ENCODE data around the gene MED26. TPM values are rescaled to one million over a fixed set of nuclear protein-coding genes. Genes with fewer than 3 reads are reported as not detected.
"Not testable (repeated sequence)": the region's sequence is repeated elsewhere in the genome, so short reads cannot be mapped to it uniquely, and the experiment has no call there.

Gene MED26
- total RNA-seq, 1 donor from 2014 or later: 3.9 TPM

GRCh38 chr19:16652854-16653253, 24.9 kb upstream of the MED26 start:
- no peak for DNase-seq
- no peak for ATAC-seq (ENCODE audit: poor library complexity)
- intact Hi-C loops (cut with DNase I): no loop called here

- intact Hi-C loops (cut with DNase I); DNase-seq; ATAC-seq (ENCODE audit: poor library complexity): not testable (repeated sequence)
Observed at GRCh38 chr19:16651421-16652188, 23.6 kb upstream of the MED26 start.

GRCh38 chr19:16650821-16651220, 22.8 kb upstream of the MED26 start:
- intact Hi-C loops (cut with DNase I): no loop called here
- no peak for DNase-seq
- no peak for ATAC-seq (ENCODE audit: poor library complexity)

- ATAC-seq (ENCODE audit: poor library complexity) (peak; percentile 63), DNase-seq (no peak)
Observed at GRCh38 chr19:16649734-16650133, 21.7 kb upstream of the MED26 start.

GRCh38 chr19:16645140-16645539, 17.1 kb upstream of the MED26 start:
- ATAC-seq (ENCODE audit: poor library complexity): no peak
- no peak for DNase-seq
- intact Hi-C loops (cut with DNase I): no loop called here

More at GRCh38 chr19:16649734-16650133, 21.7 kb upstream of the MED26 start:
- intact Hi-C loops (cut with DNase I): no loop called here

- no peak for DNase-seq
- intact Hi-C loops (cut with DNase I): no loop called here
- no peak for ATAC-seq (ENCODE audit: poor library complexity)
Observed at GRCh38 chr19:16641695-16642094, 13.7 kb upstream of the MED26 start.

GRCh38 chr19:16640951-16641350, 12.9 kb upstream of the MED26 start:
- DNase-seq (no peak), ATAC-seq (ENCODE audit: poor library complexity) (no peak)
- intact Hi-C loops (cut with DNase I): no loop called here

GRCh38 chr19:16638666-16639065, 10.7 kb upstream of the MED26 start:
- DNase-seq (no peak), ATAC-seq (ENCODE audit: poor library complexity) (no peak)
- intact Hi-C loops (cut with DNase I): no loop called here

GRCh38 chr19:16637535-16637934, 9.5 kb upstream of the MED26 start:
- intact Hi-C loops (cut with DNase I): no loop called here
- DNase-seq (no peak), ATAC-seq (ENCODE audit: poor library complexity) (no peak)

GRCh38 chr19:16631465-16631864, 3.5 kb upstream of the MED26 start:
- DNase-seq: no peak
- no peak for ATAC-seq (ENCODE audit: poor library complexity)
- intact Hi-C loops (cut with DNase I): no loop called here

- peak; percentile 22 for ATAC-seq (ENCODE audit: poor library complexity)
- DNase-seq: peak; percentile 52
- intact Hi-C loops (cut with DNase I): loop anchor here (10.0 kb wide), 1 partner anchor 54 kb away; the partner anchor contains the start of gene SLC35E1
Observed at GRCh38 chr19:16628984-16629691, 1.1 kb upstream of the MED26 start.

GRCh38 chr19:16627928-16628182, 149 bp downstream of the MED26 start:
- DNase-seq (no peak), ATAC-seq (ENCODE audit: poor library complexity) (no peak)
- intact Hi-C loops (cut with DNase I): loop anchor here (10.0 kb wide), 1 partner anchor 53 kb away; the partner anchor contains the start of gene SLC35E1

GRCh38 chr19:16627193-16627927, 644 bp downstream of the MED26 start:
- ATAC-seq (ENCODE audit: poor library complexity) (no peak), DNase-seq (peak; percentile 57)
- intact Hi-C loops (cut with DNase I): loop anchor here (10.0 kb wide), 1 partner anchor 53 kb away; the partner anchor contains the start of gene SLC35E1

- no peak for ATAC-seq (ENCODE audit: poor library complexity)
- no peak for DNase-seq
- intact Hi-C loops (cut with DNase I): loop anchor here (10.0 kb wide), 1 partner anchor 52 kb away; the partner anchor contains the start of gene SLC35E1
Observed at GRCh38 chr19:16626796-16627192, 1.2 kb downstream of the MED26 start.

GRCh38 chr19:16625163-16625958, 2.6 kb downstream of the MED26 start:
- DNase-seq (no peak), ATAC-seq (ENCODE audit: poor library complexity) (no peak)
- intact Hi-C loops (cut with DNase I): loop anchor here (10.0 kb wide), 1 partner anchor 51 kb away; the partner anchor contains the start of gene SLC35E1

- DNase-seq (no peak), ATAC-seq (ENCODE audit: poor library complexity) (no peak)
- intact Hi-C loops (cut with DNase I): loop anchor here (10.0 kb wide), 1 partner anchor 49 kb away; the partner anchor contains the start of gene SLC35E1
Observed at GRCh38 chr19:16624236-16624635, 3.8 kb downstream of the MED26 start.

- no peak for ATAC-seq (ENCODE audit: poor library complexity)
- no peak for DNase-seq
- intact Hi-C loops (cut with DNase I): loop anchor here (10.0 kb wide), 1 partner anchor 49 kb away; the partner anchor contains the start of gene SLC35E1
Observed at GRCh38 chr19:16623576-16623975, 4.4 kb downstream of the MED26 start.

- intact Hi-C loops (cut with DNase I): loop anchor here (10.0 kb wide), 1 partner anchor 48 kb away; the partner anchor contains the start of gene SLC35E1
Observed at GRCh38 chr19:16623066-16623465, 4.9 kb downstream of the MED26 start.

More at GRCh38 chr19:16623066-16623465, 4.9 kb downstream of the MED26 start:
- no peak for DNase-seq
- no peak for ATAC-seq (ENCODE audit: poor library complexity)
